Liver (tissue), 10 donors: ENCODE results near the gene TMEM200B. TPM values are rescaled to one million over a fixed set of nuclear protein-coding genes. Genes with fewer than 3 reads are reported as not detected.

Source experiments
- DNase-seq: peaks from one replicate; pipeline ENCODE4 v3.0.0-alpha.2; 2017; ENCODE audit warnings: low spot score
- H3K27ac ChIP-seq, 2 donors: one replicate each; pipeline ENCODE4 v1.7.0; 2013; ENCODE audit warnings: inconsistent platforms in 2 of 2, low read length in 2 of 2, control low read depth in 1 of 2, low read depth in 1 of 2, mild to moderate bottlenecking in 1 of 2
- H3K27me3 ChIP-seq, 4 donors: one replicate each; pipeline versions ENCODE4 v1.6.1 to v1.7.0; 2013; ENCODE audit warnings: low read length in 3 of 4, inconsistent platforms in 1 of 4, mild to moderate bottlenecking in 1 of 4, moderate library complexity in 1 of 4; ENCODE audit not compliant: control insufficient read depth in 4 of 4, insufficient read depth in 4 of 4
- H3K36me3 ChIP-seq, 4 donors: one replicate each; pipeline versions ENCODE4 v1.6.1 to v1.7.0; 2013; ENCODE audit warnings: low read length in 3 of 4, mild to moderate bottlenecking in 3 of 4, low read depth in 1 of 4, moderate library complexity in 1 of 4; ENCODE audit not compliant: control insufficient read depth in 4 of 4, insufficient read depth in 3 of 4
- H3K4me1 ChIP-seq, 4 donors: one replicate each; pipeline versions ENCODE4 v1.6.1 to v1.7.0; 2013; ENCODE audit warnings: low read length in 3 of 4, mild to moderate bottlenecking in 3 of 4, moderate library complexity in 1 of 4; ENCODE audit not compliant: control insufficient read depth in 4 of 4, insufficient read depth in 4 of 4
- H3K4me3 ChIP-seq, 3 donors: one replicate each; pipeline versions ENCODE4 v1.6.1 to v1.7.0; 2013; ENCODE audit warnings: low read length in 3 of 3, control low read depth in 1 of 3, low read depth in 1 of 3, mild to moderate bottlenecking in 1 of 3
- H3K9ac ChIP-seq, 2 donors: one replicate each; pipeline ENCODE4 v1.7.0; 2013; ENCODE audit warnings: low read length in 2 of 2, mild to moderate bottlenecking in 2 of 2, moderate library complexity in 2 of 2, control low read depth in 1 of 2, low read depth in 1 of 2
- H3K9me3 ChIP-seq, 4 donors: one replicate each; pipeline versions ENCODE4 v1.6.1 to v1.7.0; 2013; ENCODE audit warnings: low read length in 3 of 4; ENCODE audit not compliant: control insufficient read depth in 4 of 4
- EGR1 ChIP-seq, 2 donors: IDR thresholded peaks; 2 replicates each; pipeline ENCODE4 v1.6.1; 2016 to 2018; ENCODE audit warnings: antibody characterized with exemption in 2 of 2, low read depth in 2 of 2
- FOXA1 ChIP-seq: IDR thresholded peaks from 2 replicates; pipeline ENCODE4 v1.6.1; 2016; ENCODE audit warnings: antibody characterized with exemption
- FOXA2 ChIP-seq: IDR thresholded peaks from 2 replicates; pipeline ENCODE4 v1.6.1; 2016; ENCODE audit warnings: antibody characterized with exemption
- GABPA ChIP-seq, 2 donors: IDR thresholded peaks in 1 of 2; conservative IDR thresholded peaks in 1 of 2; 2 replicates each; pipeline ENCODE4 v1.6.1; 2016; ENCODE audit warnings: antibody characterized with exemption in 2 of 2, mild to moderate bottlenecking in 1 of 2, moderate library complexity in 1 of 2
- HNF4A ChIP-seq, 2 donors: conservative IDR thresholded peaks; 2 replicates each; pipeline ENCODE4 v1.6.1; 2016; ENCODE audit warnings: antibody characterized with exemption in 2 of 2, mild to moderate bottlenecking in 2 of 2
- HNF4G ChIP-seq: IDR thresholded peaks from 2 replicates; pipeline ENCODE4 v1.6.1; 2016; ENCODE audit warnings: antibody characterized with exemption
- JUND ChIP-seq, 2 donors: IDR thresholded peaks; 2 replicates each; pipeline ENCODE4 v1.6.1; 2016; ENCODE audit warnings: antibody characterized with exemption in 2 of 2
- NR2F2 ChIP-seq: IDR thresholded peaks from 2 replicates; pipeline ENCODE4 v1.6.1; 2016; ENCODE audit warnings: antibody characterized with exemption
- RAD21 ChIP-seq, 2 donors: IDR thresholded peaks; 2 replicates each; pipeline ENCODE4 v1.6.1; 2016; ENCODE audit warnings: antibody characterized with exemption in 2 of 2, mild to moderate bottlenecking in 2 of 2
- RXRA ChIP-seq, 2 donors: IDR thresholded peaks; 2 replicates each; pipeline ENCODE4 v1.6.1; 2017 to 2018; ENCODE audit warnings: antibody characterized with exemption in 2 of 2, mild to moderate bottlenecking in 1 of 2
- SP1 ChIP-seq: IDR thresholded peaks from 2 replicates; pipeline ENCODE4 v1.6.1; 2018; ENCODE audit warnings: antibody characterized with exemption, mild to moderate bottlenecking
- TAF1 ChIP-seq: conservative IDR thresholded peaks from 2 replicates; pipeline ENCODE4 v1.6.1; 2016; ENCODE audit warnings: antibody characterized with exemption, mild to moderate bottlenecking
- YY1 ChIP-seq: IDR thresholded peaks from 2 replicates; pipeline ENCODE4 v1.6.1; 2016; ENCODE audit warnings: antibody characterized with exemption, mild to moderate bottlenecking
- WGBS: extraction: QIAGEN DNeasy Blood & Tissue Kit; methylation state at CpG from one replicate; pipeline ENCODE4 v1.1.7; 2013; 5-methylcytosine and 5-hydroxymethylcytosine counted together
- polyA plus RNA-seq, 2 donors: library from polyadenylated mRNA; stranded (reverse) in 1 of 2; unstranded in 1 of 2; fragments of 200-250 nt in 1 of 2; fragments of >200 nt in 1 of 2; fragmentation: Nextera tagmentation in 1 of 2; extraction: Ambion mirVana in 1 of 2; gene quantifications; one replicate each; pipeline versions ENCODE4 v1.2.1 to v1.2.3, GENCODE V29; 2013 to 2015
- small RNA-seq: library from RNA; depleted of rRNA; stranded (forward); fragments of <200 nt; gene quantifications from one replicate; pipeline ENCODE3, GENCODE V24; 2014
- total RNA-seq, 2 donors: library from RNA; depleted of rRNA; stranded (reverse); fragments of >200 nt; gene quantifications; one replicate each; pipeline ENCODE4 v1.2.3, GENCODE V29; 2014
- TF ChIP-seq, protein P1 (sequence below): IDR thresholded peaks from 2 replicates; pipeline ENCODE4 v1.6.1; 2016; ENCODE audit warnings: antibody characterized with exemption
- TF ChIP-seq, protein P2 (sequence below): fragments of 150-350 bp; IDR thresholded peaks from 2 replicates; pipeline ENCODE4 v1.5.1; 2017; ENCODE audit warnings: improper control_type of control experiment, low read depth, low read length; ENCODE audit not compliant: missing input control
- TF ChIP-seq, protein P3 (sequence below): IDR thresholded peaks from 2 replicates; pipeline ENCODE4 v1.6.1; 2016; ENCODE audit warnings: antibody characterized with exemption
- TF ChIP-seq, protein P4 (sequence below): IDR thresholded peaks from 2 replicates; pipeline ENCODE4 v1.6.1; 2016; ENCODE audit warnings: antibody characterized with exemption
- donor health status: healthy.
- donor health status: healthy.
- donor health status: healthy.
- donor health status: healthy.
- donor health status: healthy.

The TMEM200B gene
- total and polyA plus RNA-seq, 4 donors: 0.84 to 4.5 (median 1.5) TPM

DNA sequence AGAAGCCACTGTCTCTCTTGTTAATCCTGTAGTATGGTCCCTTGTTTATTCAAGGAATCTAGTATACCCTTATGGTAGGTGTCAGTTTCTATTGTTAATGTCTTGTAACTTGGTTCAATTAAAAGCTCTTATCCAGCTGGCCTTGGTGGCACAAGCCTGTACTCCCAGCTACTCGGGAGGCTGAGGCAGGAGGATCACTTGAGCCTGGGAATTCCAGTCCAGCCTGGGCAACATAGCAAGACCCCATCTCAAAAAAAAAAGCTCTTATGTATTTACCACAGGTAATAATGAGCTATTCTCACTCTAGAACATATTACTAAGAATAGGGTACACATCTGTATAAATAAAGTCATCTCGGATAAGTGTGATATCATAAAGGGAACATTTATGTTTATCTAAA is 46.5 kb downstream of the TMEM200B start:
- WGBS: 94% methylated on average over 2 of the region's 2 CpGs
- Histone ChIP-seq H3K9ac (no peak overlapping the region), H3K4me3 (no peak overlapping the region), H3K4me1 (peaks cover 0 to 10% (median 2%) of the 10 kb centered on the region in 4 donors), H3K9me3 (no peaks in the 10 kb centered on the region), H3K36me3 (peaks cover 0 to 5% (median 0%) of the 10 kb centered on the region in 4 donors), H3K27ac (no peak overlapping the region), H3K27me3 (no peaks in the 10 kb centered on the region)
- DNase-seq: no peak
- TF ChIP-seq RXRA (IDR thresholded peaks at IDR 0.05) (no peak), EGR1 (IDR thresholded peaks at IDR 0.05; ENCODE audit: low read depth in 2 of 2) (no peak), FOXA1 (no peak), RAD21 (IDR thresholded peaks at IDR 0.05) (no peak), TAF1 (no peak), JUND (IDR thresholded peaks at IDR 0.05) (no peak), YY1 (no peak), HNF4A (conservative IDR thresholded peaks at IDR 0.05) (no peak), FOXA2 (no peak), HNF4G (no peak), GABPA (IDR thresholded peaks at IDR 0.05 in 1 of 2, conservative IDR thresholded peaks at IDR 0.05 in 1 of 2) (no peak), NR2F2 (no peak), SP1 (no peak)
- TF ChIP-seq, protein P1, sequence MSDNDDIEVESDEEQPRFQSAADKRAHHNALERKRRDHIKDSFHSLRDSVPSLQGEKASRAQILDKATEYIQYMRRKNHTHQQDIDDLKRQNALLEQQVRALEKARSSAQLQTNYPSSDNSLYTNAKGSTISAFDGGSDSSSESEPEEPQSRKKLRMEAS: no peak
- TF ChIP-seq, protein P2, sequence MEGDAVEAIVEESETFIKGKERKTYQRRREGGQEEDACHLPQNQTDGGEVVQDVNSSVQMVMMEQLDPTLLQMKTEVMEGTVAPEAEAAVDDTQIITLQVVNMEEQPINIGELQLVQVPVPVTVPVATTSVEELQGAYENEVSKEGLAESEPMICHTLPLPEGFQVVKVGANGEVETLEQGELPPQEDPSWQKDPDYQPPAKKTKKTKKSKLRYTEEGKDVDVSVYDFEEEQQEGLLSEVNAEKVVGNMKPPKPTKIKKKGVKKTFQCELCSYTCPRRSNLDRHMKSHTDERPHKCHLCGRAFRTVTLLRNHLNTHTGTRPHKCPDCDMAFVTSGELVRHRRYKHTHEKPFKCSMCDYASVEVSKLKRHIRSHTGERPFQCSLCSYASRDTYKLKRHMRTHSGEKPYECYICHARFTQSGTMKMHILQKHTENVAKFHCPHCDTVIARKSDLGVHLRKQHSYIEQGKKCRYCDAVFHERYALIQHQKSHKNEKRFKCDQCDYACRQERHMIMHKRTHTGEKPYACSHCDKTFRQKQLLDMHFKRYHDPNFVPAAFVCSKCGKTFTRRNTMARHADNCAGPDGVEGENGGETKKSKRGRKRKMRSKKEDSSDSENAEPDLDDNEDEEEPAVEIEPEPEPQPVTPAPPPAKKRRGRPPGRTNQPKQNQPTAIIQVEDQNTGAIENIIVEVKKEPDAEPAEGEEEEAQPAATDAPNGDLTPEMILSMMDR: no peak
- TF ChIP-seq, protein P3, sequence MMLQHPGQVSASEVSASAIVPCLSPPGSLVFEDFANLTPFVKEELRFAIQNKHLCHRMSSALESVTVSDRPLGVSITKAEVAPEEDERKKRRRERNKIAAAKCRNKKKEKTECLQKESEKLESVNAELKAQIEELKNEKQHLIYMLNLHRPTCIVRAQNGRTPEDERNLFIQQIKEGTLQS: no peak
- TF ChIP-seq, protein P4, sequence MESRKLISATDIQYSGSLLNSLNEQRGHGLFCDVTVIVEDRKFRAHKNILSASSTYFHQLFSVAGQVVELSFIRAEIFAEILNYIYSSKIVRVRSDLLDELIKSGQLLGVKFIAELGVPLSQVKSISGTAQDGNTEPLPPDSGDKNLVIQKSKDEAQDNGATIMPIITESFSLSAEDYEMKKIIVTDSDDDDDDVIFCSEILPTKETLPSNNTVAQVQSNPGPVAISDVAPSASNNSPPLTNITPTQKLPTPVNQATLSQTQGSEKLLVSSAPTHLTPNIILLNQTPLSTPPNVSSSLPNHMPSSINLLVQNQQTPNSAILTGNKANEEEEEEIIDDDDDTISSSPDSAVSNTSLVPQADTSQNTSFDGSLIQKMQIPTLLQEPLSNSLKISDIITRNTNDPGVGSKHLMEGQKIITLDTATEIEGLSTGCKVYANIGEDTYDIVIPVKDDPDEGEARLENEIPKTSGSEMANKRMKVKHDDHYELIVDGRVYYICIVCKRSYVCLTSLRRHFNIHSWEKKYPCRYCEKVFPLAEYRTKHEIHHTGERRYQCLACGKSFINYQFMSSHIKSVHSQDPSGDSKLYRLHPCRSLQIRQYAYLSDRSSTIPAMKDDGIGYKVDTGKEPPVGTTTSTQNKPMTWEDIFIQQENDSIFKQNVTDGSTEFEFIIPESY: no peak

Small RNAs within 50 kb of the gene (small RNA-seq; reads per million reads assigned to genes)
- not detected for gene RF02271

Other genes starting within 250 kb of the TMEM200B start
- 100 to 1,000 TPM in 1 of 2 donors, 10 to 100 TPM in 1; 61.1 to 189 TPM for gene EPB41, start 209.3 kb downstream of the TMEM200B start, total RNA-seq
- gene EPB41, start 209.3 kb downstream of the TMEM200B start, polyA plus RNA-seq: 10 to 100 TPM; 10.7 to 15.1 TPM
- gene SRSF4, start 58.0 kb upstream of the TMEM200B start, total RNA-seq: 10 to 100 TPM; 26.3 to 45.8 TPM
- gene SRSF4, start 58.0 kb upstream of the TMEM200B start, polyA plus RNA-seq: 10 to 100 TPM; 24.0 to 34.1 TPM
- 10 to 100 TPM in 1 of 2 donors, 1 to 10 TPM in 1; 7.5 to 13.6 TPM for gene MECR, start 107.0 kb upstream of the TMEM200B start, total RNA-seq
- 10 to 100 TPM; 12.9 to 19.9 TPM for gene MECR, start 107.0 kb upstream of the TMEM200B start, polyA plus RNA-seq
- gene PTPRU, start 112.6 kb upstream of the TMEM200B start, total RNA-seq: 10 to 100 TPM in 1 of 2 donors, 1 to 10 TPM in 1; 4.6 to 15.1 TPM
- 1 to 10 TPM; 1.6 to 7.4 TPM for gene PTPRU, start 112.6 kb upstream of the TMEM200B start, polyA plus RNA-seq